T-helper 2 cell (primary cell): Measurements from ENCODE around the gene PARD3B.

Experiments
- DNase-seq, 5 experiments: peaks; one replicate each; pipeline versions ENCODE4 v3.0.0 to v3.0.0-alpha.2; 2012 to 2022
- total RNA-seq, 2 donors: gene quantifications; one replicate each; lab custom pipeline; 2026; lab: John Stamatoyannopoulos, UW

Gene PARD3B, protein sequence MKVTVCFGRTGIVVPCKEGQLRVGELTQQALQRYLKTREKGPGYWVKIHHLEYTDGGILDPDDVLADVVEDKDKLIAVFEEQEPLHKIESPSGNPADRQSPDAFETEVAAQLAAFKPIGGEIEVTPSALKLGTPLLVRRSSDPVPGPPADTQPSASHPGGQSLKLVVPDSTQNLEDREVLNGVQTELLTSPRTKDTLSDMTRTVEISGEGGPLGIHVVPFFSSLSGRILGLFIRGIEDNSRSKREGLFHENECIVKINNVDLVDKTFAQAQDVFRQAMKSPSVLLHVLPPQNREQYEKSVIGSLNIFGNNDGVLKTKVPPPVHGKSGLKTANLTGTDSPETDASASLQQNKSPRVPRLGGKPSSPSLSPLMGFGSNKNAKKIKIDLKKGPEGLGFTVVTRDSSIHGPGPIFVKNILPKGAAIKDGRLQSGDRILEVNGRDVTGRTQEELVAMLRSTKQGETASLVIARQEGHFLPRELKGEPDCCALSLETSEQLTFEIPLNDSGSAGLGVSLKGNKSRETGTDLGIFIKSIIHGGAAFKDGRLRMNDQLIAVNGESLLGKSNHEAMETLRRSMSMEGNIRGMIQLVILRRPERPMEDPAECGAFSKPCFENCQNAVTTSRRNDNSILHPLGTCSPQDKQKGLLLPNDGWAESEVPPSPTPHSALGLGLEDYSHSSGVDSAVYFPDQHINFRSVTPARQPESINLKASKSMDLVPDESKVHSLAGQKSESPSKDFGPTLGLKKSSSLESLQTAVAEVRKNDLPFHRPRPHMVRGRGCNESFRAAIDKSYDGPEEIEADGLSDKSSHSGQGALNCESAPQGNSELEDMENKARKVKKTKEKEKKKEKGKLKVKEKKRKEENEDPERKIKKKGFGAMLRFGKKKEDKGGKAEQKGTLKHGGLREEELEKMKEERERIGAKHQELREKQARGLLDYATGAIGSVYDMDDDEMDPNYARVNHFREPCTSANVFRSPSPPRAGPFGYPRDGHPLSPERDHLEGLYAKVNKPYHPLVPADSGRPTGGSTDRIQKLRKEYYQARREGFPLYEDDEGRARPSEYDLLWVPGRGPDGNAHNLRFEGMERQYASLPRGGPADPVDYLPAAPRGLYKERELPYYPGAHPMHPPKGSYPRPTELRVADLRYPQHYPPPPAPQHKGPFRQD (N-terminal part only)
- total RNA-seq, result 1.6 to 1.8 reads per million in 2 donors

DNA sequence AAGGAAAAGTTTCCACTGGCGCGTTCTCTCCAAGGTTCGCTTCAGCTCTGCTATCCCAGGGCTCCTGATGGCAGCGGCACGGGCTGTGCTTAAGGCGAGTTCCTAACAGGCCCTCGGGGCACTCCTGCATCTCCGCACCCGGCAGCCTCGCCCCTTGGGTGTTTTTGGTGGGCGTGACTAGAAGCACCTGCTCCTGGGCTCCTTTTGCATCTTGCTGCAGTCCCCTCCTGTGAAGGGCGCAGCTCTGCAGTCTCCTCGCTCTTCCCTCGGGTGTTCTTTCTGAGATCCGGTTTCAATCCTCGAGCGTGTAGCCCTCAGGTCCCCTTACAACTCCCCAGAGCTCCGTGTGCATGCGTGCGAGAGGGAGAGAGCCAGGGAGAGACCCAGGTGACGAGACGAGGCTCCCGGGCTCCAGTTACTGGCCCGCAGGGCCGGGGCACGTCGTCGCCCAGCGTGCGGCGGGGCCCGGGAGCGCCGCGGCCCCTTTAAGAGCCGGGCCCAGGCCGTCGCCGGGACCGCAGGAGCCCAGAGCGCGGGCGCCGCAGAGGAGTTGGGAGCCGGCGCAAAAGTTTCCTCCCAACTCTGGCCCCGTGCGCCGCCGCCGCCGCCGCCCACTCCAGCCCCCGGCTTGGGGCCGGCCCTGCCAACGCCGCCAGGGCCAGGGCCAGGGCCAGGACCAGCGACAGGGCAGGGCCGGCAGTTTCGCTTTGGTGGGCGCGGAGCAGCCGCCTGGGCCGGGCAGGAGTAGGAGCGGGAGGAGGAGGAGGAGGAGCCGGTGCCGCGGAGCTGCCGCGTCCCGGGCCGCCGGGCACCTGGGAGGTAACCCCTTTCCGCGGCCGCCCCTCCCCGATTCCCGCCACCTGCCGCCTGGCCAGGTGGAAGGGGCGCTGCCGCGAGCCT is at the start of gene PARD3B:
Gene PARD3B, plus strand, starts transcription at position 515 of the 900 bp plus-strand sequence. CDS start 525 bp downstream, outside the sequence.
- DNase-seq, result peak in 2 of 5 experiments; percentile 5 to 49

DNA sequence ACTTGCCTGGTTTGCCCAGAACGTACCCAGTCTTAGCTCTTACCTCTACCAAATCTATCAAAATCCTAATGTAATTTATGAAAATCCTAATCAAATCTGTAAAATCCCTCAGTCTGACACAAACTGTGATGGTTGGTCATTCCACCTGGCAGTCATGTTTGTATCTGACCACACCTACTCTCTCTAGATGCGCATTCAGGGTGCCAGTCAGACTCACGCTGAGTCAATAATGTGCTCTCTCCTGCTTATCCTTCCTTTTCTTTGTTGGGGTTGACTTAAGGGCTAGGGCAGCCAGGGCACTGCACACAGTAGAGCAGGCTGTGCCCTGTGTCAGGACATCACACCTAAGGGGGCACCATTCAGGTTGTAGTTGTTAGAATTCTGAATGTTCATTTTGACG is 48.5 kb upstream of the PARD3B start:
- DNase-seq, result no peak

DNA sequence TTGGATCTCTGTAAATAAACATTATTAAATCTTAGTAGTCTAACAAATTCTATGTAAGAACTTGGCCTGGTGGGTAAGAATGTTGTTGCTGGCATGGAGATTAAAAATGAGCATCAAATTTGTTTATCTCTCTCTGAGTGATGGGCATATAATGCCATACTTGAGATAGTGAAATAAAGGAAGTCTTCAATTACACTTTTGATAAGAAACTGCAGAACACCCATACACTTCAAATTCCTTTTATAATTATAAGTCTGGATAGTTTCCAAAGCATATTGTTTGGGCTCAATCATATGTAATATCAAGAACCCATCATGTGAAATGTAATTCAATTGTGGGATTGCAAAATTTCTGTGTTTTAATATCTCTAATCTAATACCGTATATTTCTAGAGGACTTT is 47.4 kb upstream of the PARD3B start:
- DNase-seq, result no peak

DNA sequence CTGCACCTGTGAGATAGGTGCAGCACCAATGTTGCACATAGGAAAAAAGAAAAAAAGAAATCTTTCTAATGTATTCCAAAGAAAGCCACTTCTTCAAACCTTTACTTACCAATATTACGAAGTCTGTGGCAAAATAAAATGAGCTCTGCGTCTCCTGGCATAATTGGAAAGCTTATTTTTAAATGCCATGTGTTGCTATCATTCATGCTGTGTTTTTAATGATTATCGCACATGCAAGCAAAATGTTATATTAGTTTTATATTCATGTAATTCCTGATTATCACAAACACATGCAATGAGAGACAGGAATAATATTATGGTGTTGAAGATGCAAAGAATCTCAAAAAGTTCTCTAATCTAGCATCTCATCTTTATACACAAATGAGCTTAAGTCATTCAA is 47.0 kb upstream of the PARD3B start:
- no peak for DNase-seq

DNA sequence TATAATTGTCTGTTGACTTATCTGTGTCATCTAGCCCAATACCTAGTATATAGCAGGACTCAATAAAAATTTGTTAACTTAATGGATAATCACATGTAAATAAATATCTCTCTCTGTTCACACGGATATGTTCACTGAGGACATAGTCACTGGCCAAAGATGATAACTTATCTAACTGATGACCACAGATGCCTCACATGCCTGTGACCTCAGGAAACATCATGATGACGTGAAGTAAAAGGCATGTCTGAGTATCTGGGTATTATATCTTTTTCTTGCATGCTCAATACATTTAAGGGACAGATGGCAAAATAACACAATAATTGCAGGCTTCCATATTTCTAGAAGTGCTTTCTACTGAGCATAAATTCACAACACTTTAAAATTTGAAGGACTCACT is 41.4 kb upstream of the PARD3B start:
- DNase-seq, result no peak

DNA sequence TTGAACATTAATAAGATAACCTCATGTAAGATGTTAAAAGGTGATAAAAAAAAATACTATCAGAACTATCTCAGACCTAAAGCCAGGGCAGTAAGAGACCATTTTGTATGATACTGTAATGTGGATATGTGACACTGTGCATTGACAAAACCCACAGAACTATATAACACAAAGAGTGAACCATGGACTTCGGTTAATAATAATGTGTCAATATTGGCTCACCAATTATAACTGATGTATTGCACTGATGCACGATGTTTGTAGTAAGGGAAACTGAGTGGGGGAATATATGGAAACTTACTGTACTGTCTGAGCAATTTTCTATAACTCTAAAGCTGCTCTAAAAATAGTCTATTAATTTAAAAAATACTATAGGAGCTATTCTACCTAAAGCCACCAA is 40.7 kb upstream of the PARD3B start:
- DNase-seq, result no peak

DNA sequence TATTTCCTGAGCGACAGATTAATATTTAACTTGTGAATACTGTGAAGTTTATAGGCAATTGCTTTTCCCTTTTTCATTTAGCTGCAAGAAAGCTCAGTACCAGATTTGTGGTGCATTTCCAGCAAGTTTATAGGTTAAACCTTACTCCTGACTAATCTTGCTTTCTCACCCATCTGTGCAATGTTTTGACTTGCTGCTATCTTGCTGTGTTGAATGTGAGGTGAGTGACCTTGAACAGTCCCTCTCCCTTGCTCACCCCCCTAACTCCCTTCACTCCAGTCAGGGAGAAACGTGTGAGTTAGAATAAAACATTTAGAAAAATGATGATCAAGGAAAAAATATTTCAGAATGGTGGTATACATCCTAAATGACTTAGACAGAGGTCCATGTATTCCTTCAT is 39.8 kb upstream of the PARD3B start:
- DNase-seq, result no peak

DNA sequence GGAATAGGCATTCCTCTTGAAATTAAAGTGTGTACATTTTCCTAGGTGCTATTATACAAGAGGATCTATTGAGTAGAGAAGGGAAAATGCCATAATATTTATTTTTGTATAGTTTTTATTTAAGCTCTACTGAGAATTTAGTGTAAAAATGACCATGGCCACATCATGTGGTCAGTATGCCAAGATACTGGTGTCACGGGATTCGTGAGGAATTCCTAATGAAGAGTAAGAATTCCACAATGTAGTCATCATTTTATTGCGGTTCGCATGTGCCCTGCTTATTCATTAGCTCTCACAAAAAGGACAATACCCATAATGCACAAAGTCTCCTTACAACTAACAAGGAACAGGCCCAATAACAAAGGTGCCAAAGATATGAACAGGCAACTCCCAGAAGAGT is 39.3 kb upstream of the PARD3B start:
- no peak for DNase-seq

DNA sequence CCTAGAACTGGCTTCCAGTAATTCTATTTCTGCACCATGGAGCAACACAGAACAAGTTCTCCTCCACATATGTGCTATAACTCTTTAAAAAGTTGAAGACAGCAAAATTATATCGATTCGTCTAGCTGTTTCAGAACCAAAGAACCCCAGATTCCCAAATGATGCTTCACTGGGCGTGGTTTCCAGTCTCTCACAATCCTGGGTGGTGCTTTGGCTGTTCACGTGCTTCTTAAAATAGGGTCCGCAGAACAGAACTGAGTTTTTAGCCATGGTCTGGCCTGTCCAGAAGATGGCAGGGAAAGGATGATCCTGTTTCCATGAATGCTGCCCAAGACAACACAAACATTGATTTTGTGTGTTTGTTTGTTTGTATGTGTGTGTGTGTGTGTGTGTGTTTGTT is 37.6 kb upstream of the PARD3B start:
- DNase-seq, result no peak

DNA sequence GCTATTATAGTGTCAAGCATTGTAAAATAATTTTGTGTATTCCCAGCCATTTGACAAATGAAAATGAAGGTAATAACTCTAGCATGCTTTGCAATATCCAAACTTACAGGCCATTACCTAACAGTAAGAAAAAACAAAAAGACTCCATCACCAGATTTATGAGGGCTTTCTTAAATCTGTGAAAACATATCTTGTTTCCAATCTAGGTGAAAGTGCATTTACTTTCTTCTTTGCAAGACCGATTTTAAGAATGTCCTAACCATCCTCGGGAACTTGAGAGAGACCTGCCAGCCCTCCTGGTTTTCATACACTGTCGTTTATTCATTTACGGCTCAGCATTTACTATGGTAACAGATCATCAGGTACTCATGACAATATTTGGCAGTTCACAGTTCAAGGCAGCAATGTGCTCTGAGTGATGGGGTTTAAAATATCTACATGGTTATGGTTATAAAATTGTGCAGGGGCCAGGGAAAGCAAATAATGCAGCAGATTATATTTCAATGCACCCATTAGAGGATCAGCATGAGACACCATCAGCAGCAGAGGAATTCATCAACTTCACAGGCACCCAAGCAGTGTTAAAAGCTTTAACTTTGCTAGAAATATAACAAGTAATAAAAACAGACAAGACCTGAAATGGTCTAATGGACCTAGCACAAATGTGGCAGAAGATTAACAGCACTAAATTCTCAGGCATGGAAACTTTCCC is 34.4 kb upstream of the PARD3B start:
- no peak for DNase-seq

DNA sequence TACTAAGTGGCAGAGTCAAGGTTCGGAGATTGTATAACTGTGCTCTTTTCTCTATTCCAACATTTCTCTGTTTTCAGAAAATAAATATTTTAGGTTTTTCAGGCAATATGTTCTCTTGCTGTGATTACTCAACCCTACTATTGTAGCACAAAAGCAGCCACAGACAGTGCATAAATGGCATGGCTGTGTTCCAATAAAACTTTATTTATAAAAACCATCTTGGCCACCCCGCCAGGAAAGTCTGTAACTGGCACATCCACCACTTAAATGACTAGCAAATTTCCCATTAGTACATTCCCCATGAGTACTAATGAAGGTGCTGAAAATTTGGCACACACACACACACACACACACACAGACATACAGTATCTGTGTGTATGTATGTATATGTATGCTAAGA is 30.8 kb upstream of the PARD3B start:
- DNase-seq, result no peak

DNA sequence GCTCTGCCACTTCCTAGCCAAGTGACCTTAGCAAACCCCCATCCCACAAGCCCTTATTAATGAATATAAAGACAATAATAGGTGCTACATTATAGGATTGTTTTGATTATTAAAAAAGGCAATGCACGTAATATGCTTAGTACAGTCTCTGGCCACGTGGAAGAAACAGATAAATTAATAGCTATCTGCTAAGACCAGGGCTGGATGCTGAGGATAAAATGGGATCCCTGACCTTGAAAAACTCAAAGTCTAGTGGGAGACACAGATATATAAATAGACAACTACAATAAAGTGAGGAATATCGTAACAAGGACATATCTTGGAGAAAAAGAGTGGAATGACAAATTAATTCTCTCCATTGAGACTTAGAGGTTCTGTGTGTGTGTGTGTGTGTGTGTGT is 29.9 kb upstream of the PARD3B start:
- DNase-seq, result no peak

DNA sequence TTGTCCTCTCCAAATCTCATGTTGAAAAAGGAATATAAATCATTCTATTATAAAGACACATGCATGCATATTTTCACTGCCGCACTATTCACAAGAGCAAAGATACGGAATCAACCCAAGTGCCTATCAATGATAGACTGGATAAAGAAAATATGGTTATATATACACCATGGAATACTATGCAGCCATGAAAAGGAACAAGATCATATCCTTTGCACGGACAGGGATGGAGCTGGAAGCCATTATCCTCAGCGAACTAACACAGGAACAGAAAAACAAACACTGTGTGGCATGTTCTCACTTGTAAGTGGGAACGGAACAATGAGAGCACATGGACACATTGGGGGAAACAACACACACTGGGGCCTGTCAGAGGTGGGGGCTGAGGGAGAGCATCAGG is 28.1 kb upstream of the PARD3B start:
- no peak for DNase-seq

DNA sequence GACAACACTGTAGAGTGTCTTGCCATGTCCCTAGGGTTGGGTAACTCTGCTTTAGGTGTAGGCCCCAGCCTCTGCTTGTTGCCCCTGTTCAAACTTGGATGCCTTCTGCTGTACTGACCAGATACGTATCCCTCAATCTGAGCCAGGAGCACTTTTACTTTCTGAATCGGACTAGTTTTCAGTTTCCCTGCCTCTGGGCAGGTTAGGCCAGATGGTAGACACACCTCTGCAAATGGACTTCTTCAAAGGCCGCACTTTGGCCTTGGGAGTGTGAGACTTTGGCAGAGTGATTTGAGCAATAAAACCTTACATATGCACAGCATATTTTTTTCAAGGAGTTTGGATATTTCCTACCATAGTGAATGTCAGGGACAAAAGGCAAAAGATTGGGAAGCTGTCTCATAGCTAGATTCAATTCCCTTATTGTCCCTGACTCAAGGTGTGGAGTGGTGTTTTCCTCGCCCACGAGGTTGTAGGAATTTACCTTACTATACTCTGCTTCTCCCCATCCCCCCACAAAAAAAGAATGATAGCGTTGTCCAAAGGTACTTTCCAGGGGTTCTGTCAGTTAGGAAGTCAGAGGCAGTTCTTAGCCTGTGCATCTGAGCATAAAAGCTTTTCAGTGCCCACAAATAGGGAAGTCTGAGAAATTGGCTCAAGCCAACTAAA is 15.3 kb upstream of the PARD3B start:
- DNase-seq, result no peak

DNA sequence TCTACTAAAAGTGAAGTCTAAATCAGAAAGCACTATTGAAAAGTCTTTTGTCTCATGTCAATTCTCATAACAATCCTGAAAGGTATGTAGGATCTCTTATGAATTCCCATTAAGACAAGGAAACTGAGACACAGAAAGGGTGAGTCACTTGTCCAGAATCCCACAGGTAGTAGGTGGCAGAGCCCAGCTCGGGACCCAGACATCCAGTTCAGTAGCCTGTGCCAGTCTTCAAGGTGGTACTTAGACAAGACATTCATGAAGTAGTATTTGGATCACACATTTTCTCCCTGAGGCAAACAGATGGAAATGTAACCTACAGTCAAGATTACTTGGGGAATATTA is 14.8 kb upstream of the PARD3B start:
- DNase-seq, result no peak

DNA sequence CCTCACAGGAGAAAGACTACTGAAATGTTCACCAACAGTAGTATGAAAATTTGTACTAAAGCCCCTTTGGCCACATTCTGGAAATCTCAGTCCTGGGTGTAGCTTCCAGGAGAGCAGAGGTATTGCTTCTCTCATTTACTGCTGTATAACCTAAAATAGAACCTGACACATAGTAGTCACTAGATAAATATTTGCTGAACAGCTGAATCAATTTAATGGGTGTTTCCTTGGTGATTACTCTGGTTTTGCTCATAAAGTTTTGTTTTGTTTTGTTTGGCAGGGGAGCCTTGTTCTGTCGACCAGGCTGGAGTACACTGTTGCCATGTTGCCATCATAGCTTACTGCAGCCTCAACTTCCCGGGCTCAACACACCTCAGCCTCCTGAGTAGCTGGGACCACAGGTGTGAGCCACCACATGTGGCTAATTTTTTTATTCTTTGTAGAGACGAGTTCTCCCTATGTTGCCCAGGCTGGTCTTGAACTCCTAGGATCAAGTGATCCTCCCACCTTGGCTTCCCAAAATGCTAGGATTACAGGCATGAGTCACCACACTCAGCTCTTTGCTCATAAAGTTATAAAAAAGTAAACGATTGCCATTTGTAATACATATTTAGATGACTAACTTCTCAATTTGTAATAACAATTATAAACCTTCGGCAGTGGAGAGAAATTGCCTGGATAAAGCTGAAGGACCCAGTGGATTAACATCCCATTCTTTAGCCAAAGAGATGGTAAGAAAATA is 11.5 kb upstream of the PARD3B start:
- no peak for DNase-seq

DNA sequence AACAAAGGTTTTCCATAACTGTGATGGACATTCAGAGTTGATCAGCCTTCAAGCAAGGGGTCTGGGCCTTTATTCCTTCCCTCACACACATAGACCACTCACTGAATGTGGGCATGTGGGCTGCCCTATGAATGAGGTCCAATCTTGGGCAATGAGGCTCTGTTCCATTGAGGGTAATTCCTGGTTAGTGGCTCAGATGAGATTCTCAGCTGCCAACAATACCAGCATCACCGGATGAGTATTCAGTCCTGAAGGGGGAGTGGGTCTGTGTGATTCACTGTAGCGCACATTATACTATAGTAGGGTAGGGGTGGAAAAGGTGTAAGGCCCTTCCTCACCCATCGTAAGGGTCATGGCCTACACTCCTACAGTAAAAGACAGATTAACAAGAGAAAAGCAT is 9.9 kb upstream of the PARD3B start:
- no peak for DNase-seq

DNA sequence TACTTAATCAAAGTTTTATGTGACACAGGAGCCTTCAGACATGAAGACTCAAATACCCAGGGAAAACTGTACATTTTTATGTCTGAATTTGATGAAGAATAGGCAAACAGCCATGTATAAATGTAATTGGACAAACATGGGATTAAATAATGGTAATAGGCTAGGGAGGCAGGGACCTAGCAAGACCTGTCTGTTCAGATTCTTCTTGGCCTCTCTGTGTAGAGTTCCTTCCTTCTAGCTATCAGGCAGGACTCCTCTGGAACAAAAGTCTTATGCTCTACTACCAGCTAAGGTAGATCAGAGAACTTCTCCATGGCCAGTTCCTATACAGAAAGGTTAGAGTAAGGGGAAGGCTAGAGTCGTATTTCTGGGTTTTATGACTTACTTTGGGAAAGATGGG is 9.5 kb upstream of the PARD3B start:
- no peak for DNase-seq

DNA sequence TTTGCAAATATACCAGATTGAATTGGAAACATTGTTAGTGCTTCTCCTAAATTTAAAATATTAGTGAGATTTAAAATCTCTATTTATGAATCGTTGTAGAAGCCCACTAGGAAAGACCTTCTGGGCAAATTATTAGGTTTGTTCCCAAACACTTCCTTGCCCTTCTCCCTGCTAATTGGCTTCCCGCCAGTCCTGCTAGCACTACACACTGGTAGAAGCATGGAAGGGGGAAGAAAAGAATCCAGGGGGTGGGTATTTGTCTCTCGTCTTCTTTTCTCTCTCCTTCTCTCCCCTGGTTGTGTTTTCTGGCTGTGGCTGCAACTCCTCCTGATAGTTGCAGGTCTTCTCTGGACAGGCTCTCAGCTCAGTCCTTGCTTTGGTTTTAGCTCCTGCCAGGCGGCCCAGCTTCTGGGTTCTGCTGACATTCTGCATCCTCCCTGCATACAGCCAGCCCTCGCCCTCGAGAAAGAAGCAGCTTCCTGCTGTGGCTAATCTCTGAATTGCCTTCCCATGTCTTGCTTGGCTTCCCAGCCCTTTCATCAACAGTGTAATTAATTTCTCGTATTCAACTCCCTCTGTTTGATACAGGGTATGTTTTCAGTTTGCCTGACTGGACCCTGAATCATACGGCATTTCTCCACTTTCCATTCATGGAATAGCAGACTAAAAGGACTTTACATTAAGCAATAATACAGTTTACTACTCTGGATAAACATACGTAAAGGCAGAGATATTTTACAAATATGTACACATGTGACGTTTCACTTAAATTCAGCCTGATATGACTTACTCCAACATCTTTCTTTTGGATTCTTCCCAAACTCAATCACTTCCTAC is 6.9 kb upstream of the PARD3B start:
- no peak for DNase-seq
